HAP-1 (cell line): ENCODE data around the gene TIAM1.

Experiments
- DNase-seq, 2 experiments: peaks; one replicate each; pipeline ENCODE4 v3.0.0-alpha.2; 2016 to 2020; ENCODE audit warnings: low spot score in 2 of 2
- H3K27me3 ChIP-seq: fragments of 250-450 bp; sonication (Bioruptor Pico); 2 replicates; pipeline ENCODE4 v1.5.1; 2020; ENCODE audit warnings: low read depth, mild to moderate bottlenecking, moderate library complexity
- H3K36me3 ChIP-seq: fragments of 250-450 bp; sonication (Bioruptor Pico); replicated peaks from 2 replicates; pipeline ENCODE4 v1.5.1; 2020; ENCODE audit warnings: mild to moderate bottlenecking
- H3K4me1 ChIP-seq: fragments of 250-450 bp; sonication (Bioruptor Pico); 2 replicates; pipeline ENCODE4 v1.5.1; 2020; ENCODE audit warnings: mild to moderate bottlenecking
- H3K4me3 ChIP-seq: fragments of 250-450 bp; sonication (Bioruptor Pico); 2 replicates; pipeline ENCODE4 v1.5.1; 2020; ENCODE audit warnings: mild to moderate bottlenecking, moderate library complexity
- H3K9me3 ChIP-seq: fragments of 250-450 bp; sonication (Bioruptor Pico); 2 replicates; pipeline ENCODE4 v1.5.1; 2020; ENCODE audit warnings: mild to moderate bottlenecking, moderate library complexity
- in situ Hi-C: fragments of 300-500 bp; cut with MboI; formaldehyde crosslinking; loops from 3 replicates; pipeline ENCODE4 v1.14.3; 2020; ENCODE audit warnings: low sequenced_read_pairs, inconsistent platforms, mixed read lengths

The TIAM1 gene

GRCh38 chr21:31158789-31159581 is 185.1 kb downstream of the TIAM1 start:
- Histone ChIP-seq H3K27me3 (no peaks in the 10 kb centered on the region), H3K36me3 (no peaks in the 10 kb centered on the region), H3K4me1 (peaks cover 12% of the 10 kb centered on the region), H3K9me3 (no peaks in the 10 kb centered on the region), H3K4me3 (no peak overlapping the region)
- no peak for DNase-seq
- in situ Hi-C loops, result no loop called here

GRCh38 chr21:31157756-31158155 is 186.3 kb downstream of the TIAM1 start:
- Histone ChIP-seq H3K4me1 (peaks cover 12% of the 10 kb centered on the region), H3K36me3 (no peaks in the 10 kb centered on the region), H3K27me3 (no peaks in the 10 kb centered on the region), H3K4me3 (no peak overlapping the region), H3K9me3 (no peaks in the 10 kb centered on the region)
- no peak for DNase-seq
- in situ Hi-C loops, result no loop called here

- Histone ChIP-seq H3K36me3 (no peaks in the 10 kb centered on the region), H3K9me3 (no peaks in the 10 kb centered on the region), H3K27me3 (no peaks in the 10 kb centered on the region), H3K4me3 (no peak overlapping the region), H3K4me1 (peaks cover 12% of the 10 kb centered on the region)
- in situ Hi-C loops, result no loop called here
- DNase-seq, result no peak
Measured at GRCh38 chr21:31156662-31157061, 187.4 kb downstream of the TIAM1 start.

DNA sequence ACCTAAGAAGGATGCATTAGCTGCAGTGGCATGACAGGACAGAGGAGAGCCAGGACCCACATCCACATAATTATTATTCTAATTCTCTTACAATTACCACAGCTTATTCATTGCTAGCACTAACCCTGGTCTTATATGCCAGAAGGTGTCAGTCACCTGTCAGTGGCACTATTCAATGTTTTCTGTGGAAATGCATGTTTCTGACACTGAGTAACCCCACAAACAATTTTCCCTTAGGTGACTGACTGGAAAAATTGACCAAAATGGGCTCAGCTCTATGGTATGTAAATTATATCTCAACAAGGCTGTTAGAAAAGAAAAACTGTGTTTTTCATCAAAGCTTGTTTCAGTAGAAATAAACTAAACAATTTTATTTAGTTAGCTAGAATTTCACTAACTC is 187.9 kb downstream of the TIAM1 start:
- no peaks in the 10 kb centered on the region for H3K9me3 ChIP-seq

DNA sequence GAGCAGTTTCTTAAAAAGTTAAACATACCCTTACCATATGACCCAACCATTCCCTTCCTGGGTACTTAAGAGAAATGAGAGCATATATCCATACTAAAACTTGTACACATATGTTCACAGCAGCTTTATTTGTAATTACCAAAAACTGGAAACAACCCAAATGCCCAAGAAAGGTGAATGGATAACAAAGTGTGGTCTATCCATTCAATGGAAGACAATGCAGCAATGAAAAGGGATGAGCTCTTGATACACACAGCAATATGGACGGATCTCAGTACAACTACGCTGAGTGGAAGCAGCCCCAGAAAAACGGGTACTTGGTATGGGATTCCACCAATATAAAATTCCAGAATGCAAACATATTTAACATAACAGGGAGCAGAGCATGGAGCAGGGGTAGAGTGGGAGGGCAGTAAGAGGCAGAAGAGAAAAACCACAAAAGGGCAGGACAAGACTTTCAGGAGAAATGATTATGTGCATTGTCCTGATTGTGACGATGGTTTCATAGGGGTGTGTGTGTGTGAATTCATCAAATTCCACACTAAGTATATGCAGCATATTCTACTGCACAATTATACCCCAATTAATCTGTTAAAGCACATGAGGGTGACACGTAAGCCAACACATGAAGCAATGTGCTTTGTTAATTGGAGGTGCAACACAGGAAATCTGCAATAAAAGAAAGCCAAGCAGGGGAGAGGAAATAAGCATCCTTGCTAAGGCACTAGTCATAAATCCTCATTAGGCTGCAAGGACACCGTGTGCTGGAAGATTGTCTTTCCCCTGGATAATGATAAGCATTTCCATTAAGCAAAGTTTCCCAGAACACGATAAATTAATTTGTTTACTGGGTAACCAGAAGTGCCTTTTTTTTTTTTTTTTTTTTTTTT is 192.7 kb downstream of the TIAM1 start:
- in situ Hi-C loops, result no loop called here

More for the DNA sequence above, 187.9 kb downstream of the TIAM1 start:
- no peak for DNase-seq
- no peaks in the 10 kb centered on the region for H3K36me3 ChIP-seq
- in situ Hi-C loops, result no loop called here
- no peaks in the 10 kb centered on the region for H3K27me3 ChIP-seq
- no peak overlapping the region for H3K4me3 ChIP-seq
- H3K4me1 ChIP-seq, result peaks cover 9% of the 10 kb centered on the region

DNA sequence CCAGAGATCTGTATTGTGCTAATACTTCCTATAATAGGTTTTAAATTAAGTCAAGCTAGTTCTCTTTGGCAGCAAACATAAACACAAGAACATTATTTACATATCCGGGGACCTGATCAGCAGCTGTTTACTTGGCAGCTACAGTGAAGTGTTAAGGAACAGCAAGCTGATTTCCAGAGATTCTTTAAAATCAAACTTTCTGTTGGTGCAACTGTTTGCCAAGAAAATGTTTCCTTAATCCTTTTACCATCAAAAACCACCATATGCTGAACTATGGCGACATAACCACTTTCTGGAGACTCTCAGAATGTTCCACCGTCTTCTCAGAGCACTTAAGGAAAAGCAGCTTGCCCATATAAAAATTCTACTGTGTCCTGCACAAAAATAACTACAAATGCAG is 198.8 kb downstream of the TIAM1 start:
- no peaks in the 10 kb centered on the region for H3K27me3 ChIP-seq
- H3K36me3 ChIP-seq, result no peaks in the 10 kb centered on the region
- H3K4me3 ChIP-seq, result no peak overlapping the region
- DNase-seq, result no peak
- no peaks in the 10 kb centered on the region for H3K9me3 ChIP-seq
- in situ Hi-C loops, result no loop called here
- H3K4me1 ChIP-seq, result no peaks in the 10 kb centered on the region

More for the DNA sequence above, 192.7 kb downstream of the TIAM1 start:
- H3K36me3 ChIP-seq, result no peaks in the 10 kb centered on the region
- H3K4me3 ChIP-seq, result no peak overlapping the region
- no peaks in the 10 kb centered on the region for H3K27me3 ChIP-seq
- no peak for DNase-seq
- no peaks in the 10 kb centered on the region for H3K4me1 ChIP-seq
- H3K9me3 ChIP-seq, result no peaks in the 10 kb centered on the region

- no peaks in the 10 kb centered on the region for H3K4me1 ChIP-seq
- DNase-seq, result no peak
- no peaks in the 10 kb centered on the region for H3K36me3 ChIP-seq
- H3K9me3 ChIP-seq, result no peaks in the 10 kb centered on the region
- in situ Hi-C loops, result no loop called here
- no peaks in the 10 kb centered on the region for H3K27me3 ChIP-seq
- no peak overlapping the region for H3K4me3 ChIP-seq
Measured at GRCh38 chr21:31143036-31143435, 201.0 kb downstream of the TIAM1 start.

DNA sequence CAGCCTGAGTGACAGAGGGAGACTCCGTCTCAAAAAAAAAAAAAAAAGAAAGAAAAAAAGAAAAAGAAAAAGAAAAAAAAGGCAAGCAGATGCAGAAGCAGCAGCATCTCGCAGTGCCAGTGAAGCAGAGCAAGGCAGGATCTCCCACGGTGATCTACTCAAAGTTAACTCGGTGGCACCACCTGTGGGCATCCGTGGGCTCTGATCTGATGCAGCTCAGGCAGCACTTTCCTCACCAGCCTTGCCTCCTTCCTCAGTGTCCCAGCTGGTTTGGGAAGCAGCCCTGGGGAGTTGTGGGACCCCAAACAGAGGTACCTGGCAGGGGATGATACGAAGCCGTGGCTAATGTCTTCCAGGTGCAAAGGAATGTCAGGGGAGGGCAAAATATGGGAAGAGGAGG is 201.5 kb downstream of the TIAM1 start:
- no peak overlapping the region for H3K4me3 ChIP-seq
- no peaks in the 10 kb centered on the region for H3K9me3 ChIP-seq
- DNase-seq, result no peak
- no peaks in the 10 kb centered on the region for H3K36me3 ChIP-seq
- no peaks in the 10 kb centered on the region for H3K4me1 ChIP-seq
- in situ Hi-C loops, result no loop called here
- H3K27me3 ChIP-seq, result no peaks in the 10 kb centered on the region

DNA sequence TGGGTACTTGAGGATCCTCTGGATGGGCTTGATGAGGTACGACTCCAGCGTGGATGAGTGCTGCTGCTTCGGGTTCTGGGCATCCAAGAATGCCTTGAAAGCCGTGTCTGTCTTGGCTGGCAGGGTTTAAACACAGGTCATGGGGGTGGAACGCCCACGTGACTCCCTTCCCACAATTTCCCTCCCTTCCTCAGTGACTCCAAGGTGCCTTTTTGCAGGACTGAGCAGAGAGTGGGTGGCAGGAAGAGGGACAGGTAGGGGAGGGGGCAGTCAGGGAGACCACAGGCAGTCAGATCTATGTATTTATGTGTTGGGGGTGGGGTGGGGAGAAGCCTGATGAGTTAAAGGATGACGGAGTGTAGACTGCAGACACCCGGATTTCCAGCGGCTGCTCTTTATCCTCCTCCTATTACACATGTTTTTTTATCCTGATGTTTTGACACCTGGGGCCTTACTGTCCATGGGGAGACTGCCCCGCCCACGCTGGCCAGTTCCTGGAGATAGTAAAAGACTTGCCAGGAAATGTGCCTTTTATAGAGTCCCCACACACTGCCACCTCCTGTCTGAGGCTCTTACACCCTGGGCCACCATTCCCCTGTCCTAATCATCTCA is 202.6 kb downstream of the TIAM1 start:
- no peaks in the 10 kb centered on the region for H3K27me3 ChIP-seq
- DNase-seq, result no peak

DNA sequence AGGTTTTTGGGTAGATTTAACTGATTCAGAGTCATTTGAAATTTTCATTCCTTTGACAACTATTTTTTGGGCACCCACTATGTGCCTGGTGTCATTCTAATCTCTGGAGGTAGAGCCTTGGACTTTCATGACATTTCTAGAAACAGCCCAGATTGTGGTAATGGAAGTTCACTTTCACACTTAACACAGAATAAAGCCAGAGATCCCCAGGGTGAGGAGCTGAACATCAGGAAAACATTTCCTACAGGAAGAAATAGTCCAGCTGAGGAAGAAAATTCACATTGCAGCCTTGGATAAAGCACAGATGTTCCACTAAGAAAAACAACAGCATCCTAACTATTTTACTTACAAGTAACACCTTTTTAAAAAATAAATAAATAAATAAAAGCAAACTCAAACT is 203.4 kb downstream of the TIAM1 start:
- Histone ChIP-seq H3K36me3 (no peaks in the 10 kb centered on the region), H3K27me3 (no peaks in the 10 kb centered on the region), H3K9me3 (no peaks in the 10 kb centered on the region), H3K4me3 (no peak overlapping the region), H3K4me1 (no peaks in the 10 kb centered on the region)
- in situ Hi-C loops, result no loop called here
- no peak for DNase-seq

More for the DNA sequence above, 202.6 kb downstream of the TIAM1 start:
- Histone ChIP-seq H3K4me3 (no peak overlapping the region), H3K4me1 (no peaks in the 10 kb centered on the region), H3K9me3 (no peaks in the 10 kb centered on the region), H3K36me3 (no peaks in the 10 kb centered on the region)
- in situ Hi-C loops, result no loop called here

DNA sequence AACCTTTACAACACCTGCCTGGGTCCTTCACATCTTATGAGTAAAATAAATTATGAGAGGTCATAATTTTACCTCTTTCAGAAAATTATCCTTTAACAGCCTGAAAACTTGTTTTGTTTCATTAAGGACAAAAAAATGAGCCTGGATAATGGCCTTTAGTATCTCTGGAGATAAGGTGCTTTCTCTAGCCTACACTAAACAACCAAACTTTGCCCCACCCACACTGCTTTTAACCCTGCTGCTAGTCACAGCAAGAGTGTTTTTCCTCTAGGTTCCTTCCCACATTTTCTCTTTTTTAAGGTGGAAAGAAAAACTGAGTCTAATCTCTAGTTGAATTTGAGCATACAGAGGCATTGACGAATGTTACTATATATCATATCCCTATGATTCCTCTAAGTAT is 204.0 kb downstream of the TIAM1 start:
- no peak for DNase-seq
- Histone ChIP-seq H3K4me3 (no peak overlapping the region), H3K36me3 (no peaks in the 10 kb centered on the region), H3K27me3 (no peaks in the 10 kb centered on the region), H3K4me1 (no peaks in the 10 kb centered on the region), H3K9me3 (no peaks in the 10 kb centered on the region)
- in situ Hi-C loops, result no loop called here

GRCh38 chr21:31137960-31138359 is 206.1 kb downstream of the TIAM1 start:
- no peak for DNase-seq
- no peaks in the 10 kb centered on the region for H3K36me3 ChIP-seq
- H3K9me3 ChIP-seq, result no peaks in the 10 kb centered on the region
- H3K4me3 ChIP-seq, result no peak overlapping the region
- in situ Hi-C loops, result no loop called here
- no peaks in the 10 kb centered on the region for H3K27me3 ChIP-seq
- H3K4me1 ChIP-seq, result no peaks in the 10 kb centered on the region

DNA sequence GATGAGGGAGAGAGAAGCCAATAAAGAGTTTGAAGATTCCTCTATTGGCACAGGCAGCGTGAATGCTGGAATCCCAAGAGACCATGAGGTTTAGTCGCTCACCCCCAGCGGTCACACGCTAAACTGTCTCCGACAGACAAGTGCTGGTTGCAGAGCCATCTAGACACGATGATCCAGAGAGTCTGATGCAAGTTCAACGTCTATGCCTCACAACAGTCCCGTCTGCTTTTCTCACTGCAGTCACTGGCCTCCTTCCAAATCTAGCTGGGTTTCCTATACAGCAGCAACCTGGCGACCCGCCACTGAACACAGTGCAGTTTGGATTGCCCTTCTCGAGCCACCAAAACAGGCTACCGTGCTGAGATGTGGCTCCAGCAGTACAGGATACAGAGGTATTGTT is 207.2 kb downstream of the TIAM1 start:
- no peaks in the 10 kb centered on the region for H3K36me3 ChIP-seq
- H3K4me1 ChIP-seq, result no peaks in the 10 kb centered on the region
- no peaks in the 10 kb centered on the region for H3K27me3 ChIP-seq
- in situ Hi-C loops, result no loop called here
- DNase-seq, result peak in 1 of 2 experiments; percentile 26
- no peak overlapping the region for H3K4me3 ChIP-seq
- no peaks in the 10 kb centered on the region for H3K9me3 ChIP-seq
